ENCODE measurements around the gene TPPP3. TPM values are rescaled to one million over a fixed set of nuclear protein-coding genes. Genes with fewer than 3 reads are reported as not detected.

The TPPP3 gene
- total and polyA plus RNA-seq, 2 donors (not counting 1 experiment from before 2014, with no cell fraction given) = 0.31 TPM; not detected in 1

GRCh38 chr16:67424261-67424615 is 30.9 kb upstream of the TPPP3 start:
- H3K9ac ChIP-seq (ENCODE audit: low read length) = no peak overlapping the region
- H2AFZ ChIP-seq (ENCODE audit: insufficient read depth, low read depth, low read length, poor library complexity, severe bottlenecking) = no peak overlapping the region
- no peaks in the 10 kb centered on the region for H4K20me1 ChIP-seq (ENCODE audit: control insufficient read depth, insufficient read depth, low read length, poor library complexity, severe bottlenecking)
- H3K27me3 ChIP-seq (replicated peaks in 1 of 4; ENCODE audit: control extremely low read depth in 1 of 4, control insufficient read depth in 3 of 4, insufficient read depth in 4 of 4, low read length in 3 of 4) = peaks cover 0 to 27% (median 7%) of the 10 kb centered on the region in 4 experiments
- H3K4me1 ChIP-seq (ENCODE audit: control insufficient read depth in 2 of 2, insufficient read depth in 2 of 2, low read length in 2 of 2) = peaks cover 4 to 5% of the 10 kb centered on the region in 2 donors
- Mint-ChIP-seq H3K4me1 (no peaks in the 10 kb centered on the region), H3K27me3 (peaks cover 46% of the 10 kb centered on the region), H3K27ac (no peak overlapping the region), H3K4me3 (no peak overlapping the region), H3K9me3 (ENCODE audit: insufficient read depth) (no peaks in the 10 kb centered on the region)
- intact Hi-C loops (cut with micrococcal nuclease) = no loop called here
- no peak overlapping the region for H3K27ac ChIP-seq (ENCODE audit: low read length in 2 of 2)
- H3K4me3 ChIP-seq (ENCODE audit: control extremely low read depth in 1 of 5, extremely low read depth in 1 of 5, insufficient read depth in 1 of 5, low read depth in 2 of 5, low read length in 4 of 5) = no peak overlapping the region
- no peak for TF ChIP-seq CTCF (IDR thresholded peaks at IDR 0.05)
- TF ChIP-seq EZH2 (IDR thresholded peaks at IDR 0.05; ENCODE audit: borderline replicate concordance, insufficient read depth, low read depth, low read length, poor library complexity, severe bottlenecking) = no peak
- no peak for DNase-seq
- ChIA-PET CTCF (interaction anchor here (1.3 to 2.1 kb wide), 2 partner anchors 10 to 41 kb away, joined by 5 to 6 read pairs; no protein-coding TSS in a partner anchor), POLR2A (no interaction called here)
- H3K4me2 ChIP-seq (replicated peaks; ENCODE audit: low read depth, low read length, poor library complexity, severe bottlenecking) = no peak overlapping the region
- 66% methylated on average over 4 of the region's 5 CpGs for WGBS (ENCODE audit: insufficient coverage)
- H3K9me3 ChIP-seq (ENCODE audit: control extremely low read depth in 1 of 3, control insufficient read depth in 2 of 3, insufficient read depth in 1 of 3, low read length in 2 of 3) = no peaks in the 10 kb centered on the region
- H3K36me3 ChIP-seq (replicated peaks in 1 of 2; ENCODE audit: control extremely low read depth in 1 of 2, control insufficient read depth in 1 of 2, extremely low read depth in 1 of 2, insufficient read depth in 2 of 2, low read length in 1 of 2) = no peaks in the 10 kb centered on the region
- no peak for ATAC-seq (ENCODE audit: low read depth)
- H3K79me2 ChIP-seq (ENCODE audit: control insufficient read depth, insufficient read depth, low read length) = no peaks in the 10 kb centered on the region

GRCh38 chr16:67423611-67424260 is 30.4 kb upstream of the TPPP3 start:
- H3K4me1 ChIP-seq (ENCODE audit: control insufficient read depth in 2 of 2, insufficient read depth in 2 of 2, low read length in 2 of 2) = peaks cover 4 to 5% of the 10 kb centered on the region in 2 donors
- 77% methylated on average over 2 of the region's 9 CpGs for WGBS (ENCODE audit: insufficient coverage)
- no peaks in the 10 kb centered on the region for H3K36me3 ChIP-seq (replicated peaks in 1 of 2; ENCODE audit: control extremely low read depth in 1 of 2, control insufficient read depth in 1 of 2, extremely low read depth in 1 of 2, insufficient read depth in 2 of 2, low read length in 1 of 2)
- no peak overlapping the region for H2AFZ ChIP-seq (ENCODE audit: insufficient read depth, low read depth, low read length, poor library complexity, severe bottlenecking)
- ChIA-PET CTCF (interaction anchor here (0.5 to 2.1 kb wide), 2 partner anchors 10 to 163 kb away, joined by 5 read pairs; no protein-coding TSS in a partner anchor), POLR2A (no interaction called here)
- no peak overlapping the region for H3K27ac ChIP-seq (ENCODE audit: low read length in 2 of 2)
- H3K27me3 Mint-ChIP-seq = peaks cover 42% of the 10 kb centered on the region
- no peak overlapping the region for H3K9ac ChIP-seq (ENCODE audit: low read length)
- no peak for DNase-seq
- H3K9me3 Mint-ChIP-seq (ENCODE audit: insufficient read depth) = no peaks in the 10 kb centered on the region
- H4K20me1 ChIP-seq (ENCODE audit: control insufficient read depth, insufficient read depth, low read length, poor library complexity, severe bottlenecking) = no peaks in the 10 kb centered on the region
- no peaks in the 10 kb centered on the region for H3K79me2 ChIP-seq (ENCODE audit: control insufficient read depth, insufficient read depth, low read length)
- no peak overlapping the region for H3K4me3 ChIP-seq (ENCODE audit: control extremely low read depth in 1 of 5, extremely low read depth in 1 of 5, insufficient read depth in 1 of 5, low read depth in 2 of 5, low read length in 4 of 5)
- H3K4me2 ChIP-seq (replicated peaks; ENCODE audit: low read depth, low read length, poor library complexity, severe bottlenecking) = no peak overlapping the region
- TF ChIP-seq EZH2 (IDR thresholded peaks at IDR 0.05; ENCODE audit: borderline replicate concordance, insufficient read depth, low read depth, low read length, poor library complexity, severe bottlenecking) = no peak
- TF ChIP-seq CTCF (IDR thresholded peaks at IDR 0.05) = no peak
- H3K27ac Mint-ChIP-seq = no peak overlapping the region
- H3K4me1 Mint-ChIP-seq = no peaks in the 10 kb centered on the region
- H3K27me3 ChIP-seq (replicated peaks in 1 of 4; ENCODE audit: control extremely low read depth in 1 of 4, control insufficient read depth in 3 of 4, insufficient read depth in 4 of 4, low read length in 3 of 4) = peaks cover 0 to 22% (median 4%) of the 10 kb centered on the region in 4 experiments
- H3K4me3 Mint-ChIP-seq = no peak overlapping the region
- H3K9me3 ChIP-seq (ENCODE audit: control extremely low read depth in 1 of 3, control insufficient read depth in 2 of 3, insufficient read depth in 1 of 3, low read length in 2 of 3) = no peaks in the 10 kb centered on the region
- ATAC-seq (ENCODE audit: low read depth) = no peak
- intact Hi-C loops (cut with micrococcal nuclease) = no loop called here

All from B cell (primary cell).